HEK293 (cell line): ENCODE data around the gene CYP27B1.

ENCODE experiments used
- CTCF ChIA-PET: fragments of 350-600 bp; formaldehyde crosslinking; extraction: SDS; loops from one replicate; lab custom pipeline; 2021; ENCODE audit warnings: antibody characterized with exemption; lab: Yijun Ruan, JAX
- POLR2A ChIA-PET: fragments of 300-600 bp; formaldehyde crosslinking; extraction: SDS; loops from one replicate; lab custom pipeline; 2020; ENCODE audit warnings: antibody characterized with exemption, inconsistent platforms; lab: Yijun Ruan, JAX
- H3K27ac ChIP-seq: fragments of 200-500 bp; sonication (Bioruptor generic); 2 replicates; pipeline ENCODE4 v1.5.1; 2014; ENCODE audit warnings: low read depth, low read length, control low read depth, inconsistent platforms; ENCODE audit errors: extremely low read depth
- H3K36me3 ChIP-seq, 2 experiments: fragments of 200-500 bp in 1 of 2; sonication (Bioruptor generic) in 1 of 2; 1 replicate in 1 of 2; 2 replicates in 1 of 2; pipeline ENCODE4 v1.5.1; 2014 to 2017; ENCODE audit warnings: inconsistent platforms in 2 of 2, low read length in 2 of 2; ENCODE audit not compliant: control insufficient read depth in 2 of 2, insufficient read depth in 1 of 2
- H3K4me1 ChIP-seq: fragments of 200-500 bp; sonication (Bioruptor generic); 2 replicates; pipeline ENCODE4 v1.5.1; 2014; ENCODE audit warnings: mild to moderate bottlenecking, low read length, inconsistent platforms; ENCODE audit not compliant: control insufficient read depth, insufficient read depth
- H3K4me3 ChIP-seq: 2 replicates; pipeline ENCODE4 v1.5.1; 2011; ENCODE audit warnings: low read depth, mild to moderate bottlenecking, control low read depth, low read length, moderate library complexity
- H3K9me3 ChIP-seq: fragments of 200-500 bp; sonication (Bioruptor generic); 2 replicates; pipeline ENCODE4 v1.5.1; 2014; ENCODE audit warnings: low read depth, low read length, inconsistent platforms; ENCODE audit not compliant: control insufficient read depth, insufficient read depth
- GLI4 ChIP-seq: fragments of 450-650 bp; formaldehyde crosslinking; IDR thresholded peaks from 2 replicates; pipeline ENCODE4 v1.5.1; 2016; ENCODE audit warnings: missing biosample characterization, missing genetic modification characterization
- KLF10 ChIP-seq: fragments of 450-650 bp; IDR thresholded peaks from 2 replicates; pipeline ENCODE4 v1.5.1; 2018; ENCODE audit warnings: missing biosample characterization, mild to moderate bottlenecking, missing genetic modification characterization
- SCRT2 ChIP-seq: fragments of 450-650 bp; formaldehyde crosslinking; IDR thresholded peaks from 2 replicates; pipeline ENCODE4 v1.5.1; 2016; ENCODE audit warnings: missing biosample characterization, missing genetic modification characterization
- SP3 ChIP-seq: fragments of 450-650 bp; formaldehyde crosslinking; IDR thresholded peaks from 2 replicates; pipeline ENCODE4 v1.5.1; 2016; ENCODE audit warnings: missing biosample characterization, missing genetic modification characterization
- ZBTB48 ChIP-seq: fragments of 450-650 bp; formaldehyde crosslinking; IDR thresholded peaks from 2 replicates; pipeline ENCODE4 v1.5.1; 2016; ENCODE audit warnings: missing biosample characterization, missing genetic modification characterization
- ZFHX2 ChIP-seq: fragments of 450-650 bp; formaldehyde crosslinking; conservative IDR thresholded peaks from 2 replicates; pipeline ENCODE4 v1.5.1; 2016; ENCODE audit warnings: missing biosample characterization, missing genetic modification characterization
- ZNF112 ChIP-seq: fragments of 450-650 bp; formaldehyde crosslinking; IDR thresholded peaks from 2 replicates; pipeline ENCODE4 v1.5.0; 2017; ENCODE audit warnings: missing biosample characterization, missing genetic modification characterization
- ZNF133 ChIP-seq: fragments of 450-650 bp; formaldehyde crosslinking; IDR thresholded peaks from 2 replicates; pipeline ENCODE4 v1.5.1; 2016; ENCODE audit warnings: missing biosample characterization, missing genetic modification characterization
- ZNF138 ChIP-seq: fragments of 450-650 bp; formaldehyde crosslinking; IDR thresholded peaks from 2 replicates; pipeline ENCODE4 v1.5.1; 2016; ENCODE audit warnings: missing biosample characterization, missing genetic modification characterization, borderline replicate concordance
- ZNF184 ChIP-seq: fragments of 450-650 bp; IDR thresholded peaks from 2 replicates; pipeline ENCODE4 v1.5.1; 2018; ENCODE audit warnings: missing biosample characterization, mild to moderate bottlenecking, missing genetic modification characterization
- ZNF658 ChIP-seq: fragments of 450-650 bp; formaldehyde crosslinking; IDR thresholded peaks from 2 replicates; pipeline ENCODE4; 2016; ENCODE audit warnings: missing biosample characterization, missing genetic modification characterization
- ZNF660 ChIP-seq: fragments of 450-650 bp; IDR thresholded peaks from 2 replicates; pipeline ENCODE4 v1.5.1; 2018; ENCODE audit warnings: missing biosample characterization, mild to moderate bottlenecking, missing genetic modification characterization
- ZNF830 ChIP-seq: fragments of 450-650 bp; IDR thresholded peaks from 2 replicates; pipeline ENCODE4 v1.5.0; 2018; ENCODE audit warnings: missing biosample characterization, missing genetic modification characterization, low read depth, mild to moderate bottlenecking, moderate library complexity
- TF ChIP-seq, protein P1 (sequence below): fragments of 450-650 bp; formaldehyde crosslinking; IDR thresholded peaks from 2 replicates; pipeline ENCODE4 v1.5.0; 2017; ENCODE audit warnings: missing biosample characterization, missing genetic modification characterization, borderline replicate concordance
- TF ChIP-seq, protein P2 (sequence below): fragments of 450-650 bp; formaldehyde crosslinking; IDR thresholded peaks from 2 replicates; pipeline ENCODE4 v1.5.1; 2017; ENCODE audit warnings: missing biosample characterization, missing genetic modification characterization
- TF ChIP-seq, protein P3 (sequence below): fragments of 450-650 bp; formaldehyde crosslinking; IDR thresholded peaks from 2 replicates; pipeline ENCODE4 v1.5.1; 2016; ENCODE audit warnings: missing biosample characterization, missing genetic modification characterization
- TF ChIP-seq, protein P4 (sequence below): fragments of 450-650 bp; formaldehyde crosslinking; IDR thresholded peaks from 2 replicates; pipeline ENCODE4 v1.5.1; 2016; ENCODE audit warnings: missing biosample characterization, missing genetic modification characterization
- TF ChIP-seq, protein P5 (sequence below): fragments of 450-650 bp; formaldehyde crosslinking; IDR thresholded peaks from 2 replicates; pipeline ENCODE4 v1.5.1; 2016; ENCODE audit warnings: missing biosample characterization, missing genetic modification characterization

CYP27B1 gene

DNA sequence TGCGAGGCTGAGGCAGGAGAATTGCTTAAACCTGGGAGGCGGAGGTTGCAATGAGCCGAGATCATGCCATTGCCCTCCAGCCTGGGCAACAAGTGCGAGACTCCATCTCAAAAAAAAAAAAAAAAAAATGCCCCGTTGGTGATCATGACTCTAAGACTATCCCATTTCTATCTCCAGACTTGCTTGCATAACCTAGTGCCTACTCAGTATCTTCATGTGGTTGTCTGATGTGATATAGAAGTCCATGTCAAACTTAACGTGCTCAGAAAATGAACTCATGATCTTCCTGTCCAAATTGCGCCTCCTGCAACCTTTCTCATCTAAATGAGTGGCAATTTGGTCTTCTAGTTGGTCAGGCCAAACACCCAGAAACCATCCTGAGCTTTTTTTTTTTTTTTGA, 11.0 kb upstream of the CYP27B1 start:
- CTCF ChIA-PET = interaction anchor here (0.6 to 1.0 kb wide), 3 partner anchors 11 to 38 kb away, joined by 3 to 4 read pairs (median 3); no protein-coding TSS in a partner anchor

DNA sequence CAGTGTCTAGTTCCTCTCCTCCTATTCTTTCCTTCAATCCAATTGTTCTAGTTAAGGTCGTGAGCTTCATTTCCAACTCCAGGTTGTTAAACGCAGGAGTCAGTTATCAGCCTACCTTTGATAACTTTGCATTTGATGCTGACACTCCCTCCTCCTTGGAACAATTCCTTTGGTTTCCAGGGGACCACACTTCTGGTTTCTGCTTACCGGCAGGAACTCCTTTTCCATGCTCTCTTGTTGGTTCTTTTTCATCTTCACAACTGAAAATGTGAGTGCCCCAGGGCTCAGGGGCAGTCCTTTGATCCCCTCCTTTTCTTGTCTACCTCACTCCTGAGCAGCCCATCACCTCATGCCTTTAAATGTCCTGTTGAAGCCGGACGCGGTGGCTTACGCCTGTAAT, 10.5 kb upstream of the CYP27B1 start:
- Histone ChIP-seq H3K9me3 (no peaks in the 10 kb centered on the region), H3K36me3 (peaks cover 5 to 30% of the 10 kb centered on the region in 2 experiments; a peak in 2 of 3 replicates), H3K4me3 (no peak overlapping the region), H3K4me1 (0 out of 2 replicates have a peak, but pooled peaks cover 3% of the 10 kb centered on the region), H3K27ac (no peak overlapping the region)
- POLR2A ChIA-PET = no interaction called here
- CTCF ChIA-PET = no interaction called here
- TF ChIP-seq ZNF658 (no peak), ZFHX2 (tag by site-specific recombination) (no peak), ZNF660 (tag by site-specific recombination) (no peak), ZNF112 (no peak), KLF10 (tag by site-specific recombination) (no peak), ZBTB48 (tag by site-specific recombination) (no peak), ZNF138 (tag by site-specific recombination) (no peak), ZNF184 (tag by site-specific recombination) (no peak), ZNF133 (tag by site-specific recombination) (no peak), SP3 (no peak)
- TF ChIP-seq, protein P1, sequence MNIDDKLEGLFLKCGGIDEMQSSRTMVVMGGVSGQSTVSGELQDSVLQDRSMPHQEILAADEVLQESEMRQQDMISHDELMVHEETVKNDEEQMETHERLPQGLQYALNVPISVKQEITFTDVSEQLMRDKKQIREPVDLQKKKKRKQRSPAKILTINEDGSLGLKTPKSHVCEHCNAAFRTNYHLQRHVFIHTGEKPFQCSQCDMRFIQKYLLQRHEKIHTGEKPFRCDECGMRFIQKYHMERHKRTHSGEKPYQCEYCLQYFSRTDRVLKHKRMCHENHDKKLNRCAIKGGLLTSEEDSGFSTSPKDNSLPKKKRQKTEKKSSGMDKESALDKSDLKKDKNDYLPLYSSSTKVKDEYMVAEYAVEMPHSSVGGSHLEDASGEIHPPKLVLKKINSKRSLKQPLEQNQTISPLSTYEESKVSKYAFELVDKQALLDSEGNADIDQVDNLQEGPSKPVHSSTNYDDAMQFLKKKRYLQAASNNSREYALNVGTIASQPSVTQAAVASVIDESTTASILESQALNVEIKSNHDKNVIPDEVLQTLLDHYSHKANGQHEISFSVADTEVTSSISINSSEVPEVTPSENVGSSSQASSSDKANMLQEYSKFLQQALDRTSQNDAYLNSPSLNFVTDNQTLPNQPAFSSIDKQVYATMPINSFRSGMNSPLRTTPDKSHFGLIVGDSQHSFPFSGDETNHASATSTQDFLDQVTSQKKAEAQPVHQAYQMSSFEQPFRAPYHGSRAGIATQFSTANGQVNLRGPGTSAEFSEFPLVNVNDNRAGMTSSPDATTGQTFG (tag by site-specific recombination) = no peak
- TF ChIP-seq, protein P2, sequence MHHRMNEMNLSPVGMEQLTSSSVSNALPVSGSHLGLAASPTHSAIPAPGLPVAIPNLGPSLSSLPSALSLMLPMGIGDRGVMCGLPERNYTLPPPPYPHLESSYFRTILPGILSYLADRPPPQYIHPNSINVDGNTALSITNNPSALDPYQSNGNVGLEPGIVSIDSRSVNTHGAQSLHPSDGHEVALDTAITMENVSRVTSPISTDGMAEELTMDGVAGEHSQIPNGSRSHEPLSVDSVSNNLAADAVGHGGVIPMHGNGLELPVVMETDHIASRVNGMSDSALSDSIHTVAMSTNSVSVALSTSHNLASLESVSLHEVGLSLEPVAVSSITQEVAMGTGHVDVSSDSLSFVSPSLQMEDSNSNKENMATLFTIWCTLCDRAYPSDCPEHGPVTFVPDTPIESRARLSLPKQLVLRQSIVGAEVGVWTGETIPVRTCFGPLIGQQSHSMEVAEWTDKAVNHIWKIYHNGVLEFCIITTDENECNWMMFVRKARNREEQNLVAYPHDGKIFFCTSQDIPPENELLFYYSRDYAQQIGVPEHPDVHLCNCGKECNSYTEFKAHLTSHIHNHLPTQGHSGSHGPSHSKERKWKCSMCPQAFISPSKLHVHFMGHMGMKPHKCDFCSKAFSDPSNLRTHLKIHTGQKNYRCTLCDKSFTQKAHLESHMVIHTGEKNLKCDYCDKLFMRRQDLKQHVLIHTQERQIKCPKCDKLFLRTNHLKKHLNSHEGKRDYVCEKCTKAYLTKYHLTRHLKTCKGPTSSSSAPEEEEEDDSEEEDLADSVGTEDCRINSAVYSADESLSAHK = no peak
- TF ChIP-seq, protein P3, sequence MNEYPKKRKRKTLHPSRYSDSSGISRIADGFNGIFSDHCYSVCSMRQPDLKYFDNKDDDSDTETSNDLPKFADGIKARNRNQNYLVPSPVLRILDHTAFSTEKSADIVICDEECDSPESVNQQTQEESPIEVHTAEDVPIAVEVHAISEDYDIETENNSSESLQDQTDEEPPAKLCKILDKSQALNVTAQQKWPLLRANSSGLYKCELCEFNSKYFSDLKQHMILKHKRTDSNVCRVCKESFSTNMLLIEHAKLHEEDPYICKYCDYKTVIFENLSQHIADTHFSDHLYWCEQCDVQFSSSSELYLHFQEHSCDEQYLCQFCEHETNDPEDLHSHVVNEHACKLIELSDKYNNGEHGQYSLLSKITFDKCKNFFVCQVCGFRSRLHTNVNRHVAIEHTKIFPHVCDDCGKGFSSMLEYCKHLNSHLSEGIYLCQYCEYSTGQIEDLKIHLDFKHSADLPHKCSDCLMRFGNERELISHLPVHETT (tag by site-specific recombination) = no peak
- TF ChIP-seq, protein P4, sequence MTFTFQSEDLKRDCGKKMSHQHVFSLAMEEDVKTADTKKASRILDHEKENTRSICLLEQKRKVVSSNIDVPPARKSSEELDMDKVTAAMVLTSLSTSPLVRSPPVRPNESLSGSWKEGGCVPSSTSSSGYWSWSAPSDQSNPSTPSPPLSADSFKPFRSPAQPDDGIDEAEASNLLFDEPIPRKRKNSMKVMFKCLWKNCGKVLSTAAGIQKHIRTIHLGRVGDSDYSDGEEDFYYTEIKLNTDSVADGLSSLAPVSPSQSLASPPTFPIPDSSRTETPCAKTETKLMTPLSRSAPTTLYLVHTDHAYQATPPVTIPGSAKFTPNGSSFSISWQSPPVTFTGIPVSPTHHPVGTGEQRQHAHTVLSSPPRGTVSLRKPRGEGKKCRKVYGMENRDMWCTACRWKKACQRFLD (tag by site-specific recombination) = no peak
- TF ChIP-seq, protein P5, sequence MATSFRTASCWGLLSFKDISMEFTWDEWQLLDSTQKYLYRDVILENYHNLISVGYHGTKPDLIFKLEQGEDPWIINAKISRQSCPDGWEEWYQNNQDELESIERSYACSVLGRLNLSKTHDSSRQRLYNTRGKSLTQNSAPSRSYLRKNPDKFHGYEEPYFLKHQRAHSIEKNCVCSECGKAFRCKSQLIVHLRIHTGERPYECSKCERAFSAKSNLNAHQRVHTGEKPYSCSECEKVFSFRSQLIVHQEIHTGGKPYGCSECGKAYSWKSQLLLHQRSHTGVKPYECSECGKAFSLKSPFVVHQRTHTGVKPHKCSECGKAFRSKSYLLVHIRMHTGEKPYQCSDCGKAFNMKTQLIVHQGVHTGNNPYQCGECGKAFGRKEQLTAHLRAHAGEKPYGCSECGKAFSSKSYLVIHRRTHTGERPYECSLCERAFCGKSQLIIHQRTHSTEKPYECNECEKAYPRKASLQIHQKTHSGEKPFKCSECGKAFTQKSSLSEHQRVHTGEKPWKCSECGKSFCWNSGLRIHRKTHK = no peak

More for the DNA sequence above, 11.0 kb upstream of the CYP27B1 start:
- POLR2A ChIA-PET = interaction anchor here (1.0 kb wide), 1 partner anchor 17 kb away, joined by 3 read pairs; no protein-coding TSS in a partner anchor
- Histone ChIP-seq H3K4me3 (no peak overlapping the region), H3K9me3 (no peaks in the 10 kb centered on the region), H3K4me1 (0 out of 2 replicates have a peak, but pooled peaks cover 3% of the 10 kb centered on the region), H3K36me3 (peaks cover 5 to 30% of the 10 kb centered on the region in 2 experiments; a peak in 2 of 3 replicates)
- TF ChIP-seq GLI4 (tag by site-specific recombination) = no peak
- TF ChIP-seq SCRT2 (tag by site-specific recombination) = 0 out of 2 replicates have a peak, but pooled peaks have one; percentile 36
- TF ChIP-seq ZNF830 = no peak
- TF ChIP-seq, all 188 proteins: peak for 1
- no peak overlapping the region for H3K27ac ChIP-seq
